Stimulated activated naive CD8-positive, alpha-beta T cell treated with anti-CD3 and anti-CD28 coated beads, Interleukin-15, Interleukin-2, amounts not matched to agents 100 ng/mL and 50 ng/mL, for 24 hours (primary cell): ENCODE measurements around the gene LILRB5.

Experiments used
- H3K27ac Mint-ChIP-seq: one replicate; pipeline ENCODE4 v1.8.0; 2021; ENCODE audit warnings: mild to moderate bottlenecking, mixed read lengths
- H3K27me3 Mint-ChIP-seq: one replicate; pipeline ENCODE4 v1.8.0; 2021; ENCODE audit warnings: mixed read lengths
- H3K36me3 Mint-ChIP-seq: one replicate; pipeline ENCODE4 v1.8.0; 2021; ENCODE audit warnings: low read depth, mixed read lengths
- H3K4me1 Mint-ChIP-seq: one replicate; pipeline ENCODE4 v1.8.0; 2021; ENCODE audit warnings: low read depth, mixed read lengths
- H3K4me3 Mint-ChIP-seq: one replicate; pipeline ENCODE4 v1.8.0; 2021; ENCODE audit warnings: mild to moderate bottlenecking, mixed read lengths
- H3K9me3 Mint-ChIP-seq: one replicate; pipeline ENCODE4 v1.8.0; 2021; ENCODE audit warnings: mixed read lengths

The LILRB5 gene

DNA sequence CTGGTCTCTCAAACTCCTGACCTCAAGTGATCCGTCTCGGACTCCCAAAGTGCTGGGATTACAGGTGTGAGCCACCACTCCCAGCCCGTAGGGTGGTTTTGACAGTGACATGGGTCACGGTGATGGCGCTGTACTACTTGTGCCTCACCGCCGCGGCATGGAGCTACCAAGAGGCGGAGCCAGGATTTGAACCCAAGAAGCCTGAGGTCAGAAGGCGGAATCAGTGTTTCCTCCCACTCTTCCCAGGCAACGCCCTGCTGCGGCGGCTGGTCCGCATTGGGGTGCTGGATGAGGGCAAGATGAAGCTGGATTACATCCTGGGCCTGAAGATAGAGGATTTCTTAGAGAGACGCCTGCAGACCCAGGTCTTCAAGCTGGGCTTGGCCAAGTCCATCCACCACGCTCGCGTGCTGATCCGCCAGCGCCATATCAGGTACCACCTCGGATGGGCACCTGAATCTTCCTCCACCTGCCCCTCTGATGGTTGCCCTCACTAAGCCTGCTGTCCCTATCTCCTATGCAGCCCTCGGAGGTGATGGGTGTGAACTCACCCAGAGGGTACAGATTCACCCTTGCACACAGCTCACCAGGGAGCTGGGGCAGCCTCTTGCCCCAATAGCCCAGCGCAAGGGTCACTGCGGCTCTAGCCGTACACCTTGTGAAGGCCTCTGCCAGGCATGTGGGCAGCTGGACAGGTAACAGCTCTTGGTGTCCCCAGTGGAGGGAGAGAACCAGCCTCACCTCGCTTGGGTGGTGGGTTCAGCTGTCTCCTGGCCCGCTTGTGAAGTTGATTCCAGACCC lies 50.8 kb downstream of the LILRB5 start:
- Mint-ChIP-seq H3K9me3 (no peaks in the 10 kb centered on the region), H3K4me3 (peak overlapping the region; percentile 98), H3K27me3 (no peaks in the 10 kb centered on the region), H3K36me3 (peaks cover 83% of the 10 kb centered on the region), H3K27ac (peak overlapping the region; percentile 89), H3K4me1 (peaks cover 98% of the 10 kb centered on the region)

DNA sequence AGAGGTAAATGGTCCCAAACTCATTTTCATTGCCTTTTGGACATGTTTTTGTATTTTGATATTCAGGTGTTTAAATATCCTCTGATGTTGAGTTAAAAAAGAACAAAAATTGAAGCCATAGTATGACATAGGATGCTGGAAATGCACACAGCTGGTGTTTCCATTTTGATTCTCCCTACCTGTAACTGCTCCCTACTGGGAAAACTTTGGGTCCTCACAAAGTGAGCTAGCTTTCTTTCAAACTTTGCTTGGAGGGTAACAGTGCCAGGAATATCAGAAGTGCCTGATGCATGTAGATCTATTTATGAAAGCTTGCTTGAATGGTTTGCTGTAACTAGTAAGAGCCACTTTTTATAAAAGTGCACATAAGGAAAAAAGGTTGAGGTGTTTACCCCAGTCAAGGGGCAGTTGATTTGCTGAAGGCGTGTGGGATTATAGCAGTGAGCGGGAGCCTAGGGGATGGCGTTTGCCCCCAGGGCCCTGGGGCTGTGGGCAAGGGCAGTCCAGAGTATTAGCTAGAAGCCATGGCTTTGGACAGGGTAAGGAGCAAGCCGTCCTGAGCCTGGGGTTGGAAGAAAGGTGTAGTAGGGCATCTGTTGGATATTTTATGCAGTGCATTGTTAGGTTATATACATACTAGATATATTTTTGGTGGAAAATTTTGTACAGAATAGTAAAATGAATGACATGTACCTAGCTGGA lies 52.2 kb downstream of the LILRB5 start:
- H3K4me1 Mint-ChIP-seq = peaks cover 91% of the 10 kb centered on the region
- H3K4me3 Mint-ChIP-seq = peak overlapping the region; percentile 98
- H3K27me3 Mint-ChIP-seq = no peaks in the 10 kb centered on the region
- H3K9me3 Mint-ChIP-seq = no peaks in the 10 kb centered on the region
- peaks cover 84% of the 10 kb centered on the region for H3K36me3 Mint-ChIP-seq
- peak overlapping the region; percentile 81 for H3K27ac Mint-ChIP-seq

DNA sequence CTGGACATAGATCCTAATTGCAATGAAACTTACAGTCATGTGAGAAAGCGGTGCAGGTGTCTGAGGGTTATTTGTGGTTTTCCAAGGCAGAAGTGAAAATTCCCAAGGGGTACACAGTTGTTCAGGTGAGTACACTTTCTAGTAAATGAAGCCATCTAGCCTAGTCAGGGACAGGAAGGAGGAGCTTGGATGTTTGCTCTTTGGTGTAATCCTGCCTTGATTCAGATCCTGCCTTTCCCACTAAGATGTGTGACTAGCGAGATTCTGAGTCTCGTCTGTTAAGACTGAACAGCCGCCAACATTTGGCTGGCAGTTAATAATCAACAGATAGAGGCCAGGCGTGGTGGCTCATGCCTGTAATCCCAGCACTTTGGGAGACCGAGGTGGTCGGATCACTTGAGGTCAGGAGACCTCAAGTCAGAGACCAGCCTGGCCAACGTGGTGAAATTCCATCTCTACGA lies 53.9 kb downstream of the LILRB5 start:
- H3K4me1 Mint-ChIP-seq = peaks cover 82% of the 10 kb centered on the region
- H3K4me3 Mint-ChIP-seq = peak overlapping the region; percentile 98
- no peaks in the 10 kb centered on the region for H3K9me3 Mint-ChIP-seq
- no peaks in the 10 kb centered on the region for H3K27me3 Mint-ChIP-seq
- peaks cover 76% of the 10 kb centered on the region for H3K36me3 Mint-ChIP-seq
- peak overlapping the region; percentile 100 for H3K27ac Mint-ChIP-seq

DNA sequence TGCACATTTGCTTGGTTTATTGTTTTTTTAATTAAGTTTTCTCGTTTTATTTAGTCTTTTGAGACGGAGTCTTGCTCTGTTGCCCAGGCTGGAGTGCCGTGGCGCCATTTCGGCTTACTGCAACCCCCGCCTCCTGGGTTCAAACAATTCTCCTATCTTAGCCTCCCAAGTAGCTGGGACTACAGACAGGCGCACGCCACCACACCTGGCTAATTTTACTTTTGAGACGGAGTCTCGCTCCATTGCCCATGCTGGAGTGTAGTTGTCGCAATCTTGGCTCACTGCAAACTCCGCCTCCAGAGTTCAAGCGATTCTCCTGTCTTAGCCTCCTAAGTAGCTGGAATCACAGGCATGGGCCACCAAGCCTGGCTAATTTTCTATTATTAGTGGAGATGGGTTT lies 55.1 kb downstream of the LILRB5 start:
- H3K27me3 Mint-ChIP-seq = no peaks in the 10 kb centered on the region
- H3K4me3 Mint-ChIP-seq = peak overlapping the region; percentile 98
- H3K4me1 Mint-ChIP-seq = peaks cover 70% of the 10 kb centered on the region
- no peaks in the 10 kb centered on the region for H3K9me3 Mint-ChIP-seq
- H3K36me3 Mint-ChIP-seq = peaks cover 64% of the 10 kb centered on the region
- peak overlapping the region; percentile 100 for H3K27ac Mint-ChIP-seq

DNA sequence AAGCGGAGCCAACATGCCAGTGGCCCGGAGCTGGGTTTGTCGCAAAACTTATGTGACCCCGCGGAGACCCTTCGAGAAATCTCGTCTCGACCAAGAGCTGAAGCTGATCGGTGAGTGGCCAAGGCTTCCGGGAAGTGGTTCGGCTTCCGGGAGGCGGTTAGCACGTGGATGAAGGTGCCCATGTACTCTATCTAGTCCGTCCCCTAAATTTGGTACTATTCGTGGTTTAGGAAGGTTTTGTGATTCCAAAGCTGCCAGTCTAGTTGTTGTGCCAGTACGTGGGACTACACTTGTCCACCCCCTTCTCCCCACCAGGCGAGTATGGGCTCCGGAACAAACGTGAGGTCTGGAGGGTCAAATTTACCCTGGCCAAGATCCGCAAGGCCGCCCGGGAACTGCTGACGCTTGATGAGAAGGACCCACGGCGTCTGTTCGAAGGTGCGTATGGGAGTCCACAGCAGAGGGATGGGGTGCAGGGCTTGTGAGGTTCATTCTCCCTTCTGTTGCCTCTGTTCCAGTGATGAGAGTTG lies 55.8 kb downstream of the LILRB5 start:
- no peaks in the 10 kb centered on the region for H3K27me3 Mint-ChIP-seq
- H3K27ac Mint-ChIP-seq = peak overlapping the region; percentile 100
- H3K4me1 Mint-ChIP-seq = peaks cover 62% of the 10 kb centered on the region
- H3K36me3 Mint-ChIP-seq = peaks cover 57% of the 10 kb centered on the region
- no peaks in the 10 kb centered on the region for H3K9me3 Mint-ChIP-seq
- H3K4me3 Mint-ChIP-seq = peak overlapping the region; percentile 98
